ENCODE measurements around the gene MANBA.
A peak's percentile ranks its signal among the peaks of the same experiment; 100 is the strongest.

Gene MANBA

DNA sequence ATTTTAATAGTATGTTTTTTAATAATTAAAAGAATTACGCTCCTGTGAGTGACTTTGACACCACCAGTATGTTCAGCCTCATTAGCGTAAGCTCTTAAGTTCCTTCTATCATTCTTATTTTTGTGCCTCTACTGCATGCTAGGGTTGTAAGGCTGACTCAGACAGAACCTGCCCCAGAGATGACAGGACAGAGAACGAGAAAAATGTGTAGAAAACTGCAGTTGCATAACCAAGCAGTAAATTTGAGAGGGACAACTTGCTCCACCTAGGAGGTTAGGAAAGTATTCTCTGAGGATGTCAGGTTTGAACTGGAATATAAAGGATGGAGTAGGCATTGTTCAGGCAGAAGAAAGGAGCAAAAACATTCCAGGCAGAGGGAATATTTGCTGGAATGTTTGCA, 160.9 kb downstream of the MANBA start:
- Histone ChIP-seq H3K9me3 (ENCODE audit: control insufficient read depth, low read length) (no peaks in the 10 kb centered on the region), H3K27me3 (ENCODE audit: control insufficient read depth in 1 of 2, insufficient read depth in 1 of 2, low read length in 2 of 2) (no peaks in the 10 kb centered on the region), H2AK5ac (ENCODE audit: low read length, severe bottlenecking) (peak overlapping the region; percentile 18), H2BK120ac (ENCODE audit: low read depth, low read length) (no peak overlapping the region), H3K36me3 (ENCODE audit: control insufficient read depth in 1 of 2, insufficient read depth in 2 of 2, low read depth in 1 of 2, low read length in 2 of 2) (peaks cover 9 to 93% of the 10 kb centered on the region in 2 experiments), H3K4me1 (ENCODE audit: control insufficient read depth, insufficient read depth, low read depth, low read length) (peaks cover 12% of the 10 kb centered on the region), H3K4me2 (ENCODE audit: low read length, poor library complexity, severe bottlenecking) (no peak overlapping the region), H4K8ac (ENCODE audit: low read length) (no peak overlapping the region), H3K4me3 (ENCODE audit: insufficient read depth in 1 of 2, low read depth in 1 of 2, low read length in 2 of 2) (no peak overlapping the region), H3K27ac (ENCODE audit: low read length, poor library complexity, severe bottlenecking) (peak overlapping the region; percentile 14), H3K79me1 (replicated peaks; ENCODE audit: low read length, poor library complexity, severe bottlenecking) (peaks cover 2% of the 10 kb centered on the region), H3K14ac (ENCODE audit: low read length in 2 of 2) (no peak overlapping the region), H3K18ac (ENCODE audit: low read depth in 1 of 2, low read length in 2 of 2) (no peak overlapping the region), H2BK5ac (ENCODE audit: low read depth, low read length, poor library complexity, severe bottlenecking) (no peak overlapping the region), H3K4ac (ENCODE audit: low read depth in 1 of 2, low read length in 2 of 2) (no peak overlapping the region), H3K9ac (ENCODE audit: low read length) (no peak overlapping the region), H2BK12ac (ENCODE audit: low read length in 2 of 2) (no peak overlapping the region), H2AFZ (ENCODE audit: low read depth, low read length) (no peak overlapping the region), H2BK15ac (ENCODE audit: low read depth, poor library complexity, severe bottlenecking) (no peak overlapping the region), H4K91ac (ENCODE audit: low read length) (no peak overlapping the region), H3K23ac (ENCODE audit: low read length in 2 of 2) (no peak overlapping the region)
- 88% methylated on average over 3 of the region's 3 CpGs for WGBS
- DNase-seq: no peak

DNA sequence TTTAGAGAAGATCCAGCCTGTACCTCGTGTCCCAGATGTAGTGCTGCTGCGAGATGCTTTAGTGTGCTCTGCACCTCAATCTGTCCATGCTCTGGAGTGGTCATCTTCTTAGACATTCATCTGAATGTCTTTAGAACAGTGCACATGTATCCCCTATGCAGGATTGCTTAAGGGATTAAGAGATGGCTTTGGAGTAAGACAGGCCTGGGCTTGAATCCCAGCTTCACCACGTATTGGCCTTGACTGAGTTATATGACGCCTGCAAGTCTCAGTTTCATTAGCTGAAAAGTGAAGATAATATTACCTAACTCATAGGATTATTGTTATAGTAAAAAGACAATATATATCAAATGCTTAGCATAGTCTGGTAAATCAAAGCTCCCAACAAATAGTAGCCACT, 161.3 kb downstream of the MANBA start:
- Histone ChIP-seq H3K36me3 (ENCODE audit: control insufficient read depth in 1 of 2, insufficient read depth in 2 of 2, low read depth in 1 of 2, low read length in 2 of 2) (peaks cover 9 to 93% of the 10 kb centered on the region in 2 experiments), H3K27ac (ENCODE audit: low read length, poor library complexity, severe bottlenecking) (peak overlapping the region; percentile 11), H3K79me1 (replicated peaks; ENCODE audit: low read length, poor library complexity, severe bottlenecking) (peaks cover 4% of the 10 kb centered on the region), H3K4me3 (ENCODE audit: insufficient read depth in 1 of 2, low read depth in 1 of 2, low read length in 2 of 2) (no peak overlapping the region), H3K9me3 (ENCODE audit: control insufficient read depth, low read length) (no peaks in the 10 kb centered on the region), H2BK15ac (ENCODE audit: low read depth, poor library complexity, severe bottlenecking) (no peak overlapping the region), H2BK5ac (ENCODE audit: low read depth, low read length, poor library complexity, severe bottlenecking) (no peak overlapping the region), H2BK120ac (ENCODE audit: low read depth, low read length) (no peak overlapping the region), H3K4me2 (ENCODE audit: low read length, poor library complexity, severe bottlenecking) (no peak overlapping the region), H3K9ac (ENCODE audit: low read length) (no peak overlapping the region), H3K4ac (ENCODE audit: low read depth in 1 of 2, low read length in 2 of 2) (no peak overlapping the region), H2AK5ac (ENCODE audit: low read length, severe bottlenecking) (peak overlapping the region; percentile 25), H3K23ac (ENCODE audit: low read length in 2 of 2) (no peak overlapping the region), H2AFZ (ENCODE audit: low read depth, low read length) (no peak overlapping the region), H4K91ac (ENCODE audit: low read length) (no peak overlapping the region), H3K18ac (ENCODE audit: low read depth in 1 of 2, low read length in 2 of 2) (no peak overlapping the region), H3K27me3 (ENCODE audit: control insufficient read depth in 1 of 2, insufficient read depth in 1 of 2, low read length in 2 of 2) (no peaks in the 10 kb centered on the region), H4K8ac (ENCODE audit: low read length) (no peak overlapping the region), H3K4me1 (ENCODE audit: control insufficient read depth, insufficient read depth, low read depth, low read length) (peaks cover 12% of the 10 kb centered on the region), H3K14ac (ENCODE audit: low read length in 2 of 2) (no peak overlapping the region), H2BK12ac (ENCODE audit: low read length in 2 of 2) (no peak overlapping the region)
- DNase-seq: no peak
- 97% methylated on average over 3 of the region's 4 CpGs for WGBS

DNA sequence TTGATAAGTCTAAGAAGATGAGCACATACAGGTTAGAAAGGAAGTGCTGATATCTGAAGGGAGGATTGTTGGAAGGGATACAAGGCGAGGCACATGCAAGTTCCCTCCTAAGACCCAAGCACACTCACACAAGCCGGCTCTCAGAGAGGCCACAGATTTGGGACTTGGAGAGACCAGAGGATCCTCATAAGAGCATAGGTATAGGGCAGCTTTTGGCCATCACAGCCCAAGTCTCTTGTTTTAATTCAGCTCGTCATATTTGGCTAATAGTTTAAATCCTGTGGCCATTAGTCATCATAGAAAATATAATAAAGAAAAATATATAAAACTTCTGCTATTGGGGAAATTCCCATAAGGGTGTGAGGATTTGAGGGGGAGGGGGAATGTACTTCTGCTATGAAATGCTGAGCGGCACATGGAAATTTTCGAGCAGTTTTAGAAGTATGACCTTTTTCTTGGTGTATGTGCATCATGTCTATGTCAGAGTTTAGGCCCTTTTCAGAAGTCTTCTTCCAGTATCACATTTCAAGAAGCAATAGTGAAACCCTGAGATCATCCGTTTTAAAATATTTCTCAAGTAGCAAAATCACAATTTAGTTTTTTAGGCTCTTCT, 161.9 kb downstream of the MANBA start:
- H3K9ac ChIP-seq (ENCODE audit: low read length): no peak overlapping the region
- no peak overlapping the region for H3K18ac ChIP-seq (ENCODE audit: low read depth in 1 of 2, low read length in 2 of 2)
- H2BK5ac ChIP-seq (ENCODE audit: low read depth, low read length, poor library complexity, severe bottlenecking): no peak overlapping the region
- no peak overlapping the region for H3K4ac ChIP-seq (ENCODE audit: low read depth in 1 of 2, low read length in 2 of 2)
- no peak overlapping the region for H4K8ac ChIP-seq (ENCODE audit: low read length)
- no peak overlapping the region for H3K23ac ChIP-seq (ENCODE audit: low read length in 2 of 2)
- H3K9me3 ChIP-seq (ENCODE audit: control insufficient read depth, low read length): no peaks in the 10 kb centered on the region
- H3K4me1 ChIP-seq (ENCODE audit: control insufficient read depth, insufficient read depth, low read depth, low read length): peaks cover 12% of the 10 kb centered on the region
- no peak overlapping the region for H3K4me3 ChIP-seq (ENCODE audit: insufficient read depth in 1 of 2, low read depth in 1 of 2, low read length in 2 of 2)
- H3K14ac ChIP-seq (ENCODE audit: low read length in 2 of 2): no peak overlapping the region
- H3K79me1 ChIP-seq (replicated peaks; ENCODE audit: low read length, poor library complexity, severe bottlenecking): peaks cover 4% of the 10 kb centered on the region
- H2BK12ac ChIP-seq (ENCODE audit: low read length in 2 of 2): no peak overlapping the region
- H2BK15ac ChIP-seq (ENCODE audit: low read depth, poor library complexity, severe bottlenecking): no peak overlapping the region
- H4K91ac ChIP-seq (ENCODE audit: low read length): no peak overlapping the region
- no peak overlapping the region for H2BK120ac ChIP-seq (ENCODE audit: low read depth, low read length)
- peak overlapping the region; percentile 63 for H2AK5ac ChIP-seq (ENCODE audit: low read length, severe bottlenecking)
- WGBS: 100% methylated on average over 4 of the region's 6 CpGs
- DNase-seq: no peak
- no peaks in the 10 kb centered on the region for H3K27me3 ChIP-seq (ENCODE audit: control insufficient read depth in 1 of 2, insufficient read depth in 1 of 2, low read length in 2 of 2)
- peaks cover 9 to 93% of the 10 kb centered on the region in 2 experiments for H3K36me3 ChIP-seq (ENCODE audit: control insufficient read depth in 1 of 2, insufficient read depth in 2 of 2, low read depth in 1 of 2, low read length in 2 of 2)
- H3K27ac ChIP-seq (ENCODE audit: low read length, poor library complexity, severe bottlenecking): peak overlapping the region; percentile 78
- H3K4me2 ChIP-seq (ENCODE audit: low read length, poor library complexity, severe bottlenecking): no peak overlapping the region
- no peak overlapping the region for H2AFZ ChIP-seq (ENCODE audit: low read depth, low read length)

DNA sequence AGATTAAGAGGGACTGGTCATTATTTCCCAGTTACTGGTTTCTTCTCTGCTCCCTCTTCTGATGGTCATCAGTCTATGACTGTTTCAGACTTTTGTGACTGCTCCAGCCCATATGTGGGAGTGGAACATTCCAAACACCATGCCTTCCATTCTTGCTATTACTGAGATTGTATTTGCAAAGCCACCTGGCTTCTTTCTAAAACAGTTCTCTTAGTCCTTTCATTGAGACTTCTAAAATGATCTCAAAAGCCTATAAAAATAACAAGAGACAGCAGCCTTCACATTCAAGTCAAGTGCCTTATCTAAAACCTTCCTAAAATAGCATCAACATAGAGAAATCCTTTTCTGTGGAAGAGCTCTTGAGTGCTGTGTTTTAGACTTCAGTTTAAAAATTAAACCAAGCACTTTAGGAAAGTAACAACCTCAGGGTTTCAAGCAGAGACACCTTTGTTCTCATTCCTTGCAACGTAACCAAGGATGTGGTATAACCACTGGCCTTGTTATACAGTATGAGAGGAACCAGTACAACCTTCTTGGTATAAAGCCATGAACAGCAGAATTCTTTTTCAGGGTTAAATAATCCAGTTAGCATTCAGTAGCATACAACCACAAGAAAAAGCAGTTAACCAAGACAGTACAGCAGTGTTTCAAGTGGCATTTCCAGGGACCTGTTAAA, 162.5 kb downstream of the MANBA start:
- DNase-seq: no peak
- H3K27me3 ChIP-seq (ENCODE audit: control insufficient read depth in 1 of 2, insufficient read depth in 1 of 2, low read length in 2 of 2): no peaks in the 10 kb centered on the region
- no peaks in the 10 kb centered on the region for H3K9me3 ChIP-seq (ENCODE audit: control insufficient read depth, low read length)
- H3K18ac ChIP-seq (ENCODE audit: low read depth in 1 of 2, low read length in 2 of 2): no peak overlapping the region
- no peak overlapping the region for H4K8ac ChIP-seq (ENCODE audit: low read length)
- H3K36me3 ChIP-seq (ENCODE audit: control insufficient read depth in 1 of 2, insufficient read depth in 2 of 2, low read depth in 1 of 2, low read length in 2 of 2): peaks cover 9 to 89% of the 10 kb centered on the region in 2 experiments
- no peak overlapping the region for H2AFZ ChIP-seq (ENCODE audit: low read depth, low read length)
- no peak overlapping the region for H2BK5ac ChIP-seq (ENCODE audit: low read depth, low read length, poor library complexity, severe bottlenecking)
- H2BK12ac ChIP-seq (ENCODE audit: low read length in 2 of 2): no peak overlapping the region
- no peak overlapping the region for H3K23ac ChIP-seq (ENCODE audit: low read length in 2 of 2)
- no peak overlapping the region for H2AK5ac ChIP-seq (ENCODE audit: low read length, severe bottlenecking)
- no peak overlapping the region for H3K4me2 ChIP-seq (ENCODE audit: low read length, poor library complexity, severe bottlenecking)
- H3K4me3 ChIP-seq (ENCODE audit: insufficient read depth in 1 of 2, low read depth in 1 of 2, low read length in 2 of 2): no peak overlapping the region
- peak overlapping the region; percentile 78 for H3K27ac ChIP-seq (ENCODE audit: low read length, poor library complexity, severe bottlenecking)
- H4K91ac ChIP-seq (ENCODE audit: low read length): no peak overlapping the region
- peaks cover 12% of the 10 kb centered on the region for H3K4me1 ChIP-seq (ENCODE audit: control insufficient read depth, insufficient read depth, low read depth, low read length)
- H3K4ac ChIP-seq (ENCODE audit: low read depth in 1 of 2, low read length in 2 of 2): no peak overlapping the region
- H3K79me1 ChIP-seq (replicated peaks; ENCODE audit: low read length, poor library complexity, severe bottlenecking): peaks cover 6% of the 10 kb centered on the region
- H3K9ac ChIP-seq (ENCODE audit: low read length): no peak overlapping the region
- H3K14ac ChIP-seq (ENCODE audit: low read length in 2 of 2): no peak overlapping the region
- H2BK120ac ChIP-seq (ENCODE audit: low read depth, low read length): no peak overlapping the region
- no peak overlapping the region for H2BK15ac ChIP-seq (ENCODE audit: low read depth, poor library complexity, severe bottlenecking)
- WGBS: 100% methylated on average over 1 of the region's 1 CpG
